Ishikawa (cell line): Measurements from ENCODE around the gene WDR64.

Source experiments
- NFIC ChIP-seq: IDR thresholded peaks from 2 replicates; pipeline ENCODE4 v1.6.1; 2012
- REST ChIP-seq: IDR thresholded peaks from 2 replicates; pipeline ENCODE4 v1.6.1; 2012; ENCODE audit warnings: low read depth, mild to moderate bottlenecking
- USF1 ChIP-seq: IDR thresholded peaks from 2 replicates; pipeline ENCODE4 v1.6.1; 2012

- no peak for TF ChIP-seq USF1
- no peak for TF ChIP-seq REST
- TF ChIP-seq NFIC: no peak
These were observed 44.6 kb upstream of the WDR64 start for GRCh38 chr1:241607497-241607896.
